GM10266 (cell line): ENCODE measurements around the gene NSL1.

Experiments used
- DNase-seq: peaks from one replicate; pipeline ENCODE4 v3.0.0; 2012; ENCODE audit errors: extremely low spot score
- TF ChIP-seq, protein P1 (sequence below): IDR thresholded peaks from 2 replicates; pipeline ENCODE4 v1.5.1; 2012; ENCODE audit warnings: mild to moderate bottlenecking, low read depth; ENCODE audit not compliant: control insufficient read depth, insufficient read depth; ENCODE audit errors: missing control alignments

Gene NSL1

DNA sequence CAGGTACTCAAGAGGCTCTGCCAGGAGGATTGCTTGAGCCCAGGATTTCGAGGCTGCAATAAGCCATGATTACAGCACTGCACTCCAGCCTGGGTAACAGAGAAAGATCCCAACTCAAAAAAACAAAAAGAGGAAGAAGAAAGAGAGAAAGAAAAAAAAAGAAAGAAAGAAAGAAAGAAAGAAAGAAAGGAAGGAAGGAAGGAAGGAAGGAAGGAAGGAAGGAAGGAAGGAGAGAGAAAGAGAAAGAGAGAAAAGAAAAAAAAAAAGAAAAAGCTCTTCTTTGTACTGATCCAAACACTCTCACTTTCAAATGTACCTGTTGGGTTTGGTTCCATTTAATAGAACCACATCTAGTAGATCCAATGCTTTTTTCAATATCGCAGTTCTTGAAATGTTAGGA is 103.8 kb downstream of the NSL1 start:
- DNase-seq: no peak
- TF ChIP-seq, protein P1, sequence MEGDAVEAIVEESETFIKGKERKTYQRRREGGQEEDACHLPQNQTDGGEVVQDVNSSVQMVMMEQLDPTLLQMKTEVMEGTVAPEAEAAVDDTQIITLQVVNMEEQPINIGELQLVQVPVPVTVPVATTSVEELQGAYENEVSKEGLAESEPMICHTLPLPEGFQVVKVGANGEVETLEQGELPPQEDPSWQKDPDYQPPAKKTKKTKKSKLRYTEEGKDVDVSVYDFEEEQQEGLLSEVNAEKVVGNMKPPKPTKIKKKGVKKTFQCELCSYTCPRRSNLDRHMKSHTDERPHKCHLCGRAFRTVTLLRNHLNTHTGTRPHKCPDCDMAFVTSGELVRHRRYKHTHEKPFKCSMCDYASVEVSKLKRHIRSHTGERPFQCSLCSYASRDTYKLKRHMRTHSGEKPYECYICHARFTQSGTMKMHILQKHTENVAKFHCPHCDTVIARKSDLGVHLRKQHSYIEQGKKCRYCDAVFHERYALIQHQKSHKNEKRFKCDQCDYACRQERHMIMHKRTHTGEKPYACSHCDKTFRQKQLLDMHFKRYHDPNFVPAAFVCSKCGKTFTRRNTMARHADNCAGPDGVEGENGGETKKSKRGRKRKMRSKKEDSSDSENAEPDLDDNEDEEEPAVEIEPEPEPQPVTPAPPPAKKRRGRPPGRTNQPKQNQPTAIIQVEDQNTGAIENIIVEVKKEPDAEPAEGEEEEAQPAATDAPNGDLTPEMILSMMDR: no peak

DNA sequence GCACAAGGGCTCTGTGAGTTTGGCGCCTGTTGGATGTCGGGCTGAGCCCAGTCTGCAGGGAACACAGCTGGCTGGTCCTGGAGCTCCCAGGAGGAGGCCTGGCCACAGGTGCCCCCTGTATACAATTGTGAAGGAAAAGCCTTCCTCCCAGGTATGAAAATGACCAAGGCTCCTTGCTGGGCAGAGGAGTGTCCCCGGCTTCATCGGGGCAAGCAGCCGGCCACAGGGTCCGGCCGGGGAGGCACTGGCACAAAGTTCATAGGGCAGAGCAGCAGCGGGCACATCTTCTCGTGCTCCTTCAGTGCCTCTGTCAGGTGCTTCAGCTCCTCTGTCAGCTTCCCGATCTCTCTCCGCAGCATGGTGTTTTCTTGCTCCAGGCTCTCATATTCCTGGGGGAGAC is 105.0 kb downstream of the NSL1 start:
- no peak for DNase-seq
- TF ChIP-seq, protein P1: no peak

DNA sequence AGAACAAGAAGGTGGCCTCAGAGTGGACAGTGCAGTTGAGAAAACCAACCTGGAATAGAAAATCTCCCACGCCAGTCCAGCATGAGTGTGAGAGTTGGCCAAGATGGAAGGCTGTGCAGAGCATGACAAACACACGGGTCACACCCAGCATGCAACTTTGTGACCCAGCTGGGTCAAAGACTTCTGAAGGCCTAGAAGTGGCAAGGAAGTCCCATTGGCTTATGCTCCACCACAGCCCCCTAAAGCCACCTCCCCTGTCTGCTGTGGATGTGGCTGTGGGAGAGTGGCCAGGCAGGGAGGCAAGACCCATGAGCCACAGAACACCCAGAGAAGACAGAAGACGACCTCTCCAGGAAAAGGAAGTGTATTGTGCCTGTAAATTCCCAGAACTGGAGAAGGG is 105.5 kb downstream of the NSL1 start:
- TF ChIP-seq, protein P1: no peak
- no peak for DNase-seq

DNA sequence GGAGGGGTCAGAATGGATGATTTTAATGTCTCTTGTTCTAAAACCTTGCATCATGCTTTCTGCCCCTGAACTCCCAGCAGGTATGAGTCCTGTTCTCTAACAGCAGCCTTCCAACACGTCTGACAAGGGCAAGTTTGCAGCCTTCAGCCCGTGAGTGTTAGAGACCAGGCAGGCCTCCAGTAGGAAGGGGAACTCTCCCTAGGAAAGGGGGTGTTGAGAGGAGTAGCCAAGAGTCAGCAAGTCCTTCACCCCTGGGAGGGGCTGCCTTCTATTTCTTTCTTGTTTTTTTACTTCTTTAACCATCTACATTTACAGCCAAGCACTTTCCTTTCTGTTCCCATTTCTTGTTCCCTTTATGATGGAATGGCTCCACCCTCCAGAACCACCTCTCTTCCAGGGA is 106.1 kb downstream of the NSL1 start:
- no peak for DNase-seq
- TF ChIP-seq, protein P1: no peak

DNA sequence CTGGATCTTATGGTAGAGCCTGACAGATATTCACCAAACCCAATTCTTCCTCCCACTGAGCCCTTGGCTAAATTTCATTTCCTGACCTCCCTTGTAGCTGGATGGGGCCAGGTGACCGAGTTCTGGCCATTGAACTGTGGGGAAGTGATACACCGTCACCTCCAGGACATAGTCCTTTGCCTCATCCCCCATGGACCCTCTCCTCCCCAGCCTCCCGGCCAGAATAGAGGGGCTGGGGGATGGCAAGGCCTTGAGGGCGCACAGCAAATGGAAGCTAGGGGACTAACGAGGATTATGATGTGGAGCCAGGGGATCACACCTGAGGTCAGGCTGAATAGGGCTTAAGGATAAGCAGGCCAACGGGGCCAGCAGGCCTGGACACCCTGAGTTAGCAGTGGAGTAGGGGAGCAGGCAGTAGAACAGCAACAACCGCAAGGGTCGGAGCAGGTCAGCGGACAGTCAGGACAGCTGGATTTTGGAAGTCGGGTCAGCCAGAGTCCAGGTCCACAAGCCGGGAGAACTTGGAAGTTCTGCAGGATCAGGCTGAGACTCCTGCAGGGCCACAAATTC is 107.0 kb downstream of the NSL1 start:
- DNase-seq: no peak
- TF ChIP-seq, protein P1: no peak

DNA sequence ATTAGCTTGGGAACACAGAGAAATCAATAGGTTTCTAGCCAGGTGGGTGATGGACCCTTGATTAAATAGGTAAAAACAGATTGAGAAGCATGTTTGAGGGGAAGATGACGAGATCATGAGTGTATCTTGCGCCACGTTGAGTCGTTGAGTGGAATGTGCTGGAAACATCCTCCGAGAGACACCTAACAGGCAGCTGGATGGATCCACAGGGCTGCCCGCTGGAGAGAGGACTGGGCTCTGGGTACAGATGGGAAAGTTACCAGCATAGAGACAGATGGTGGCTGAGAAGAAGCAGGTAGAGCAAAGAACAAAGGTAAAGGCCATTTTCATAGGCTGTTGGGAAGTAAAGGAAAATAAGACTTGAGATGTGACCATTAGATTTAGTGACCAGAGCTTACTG is 107.5 kb downstream of the NSL1 start:
- DNase-seq: no peak
- TF ChIP-seq, protein P1: no peak

DNA sequence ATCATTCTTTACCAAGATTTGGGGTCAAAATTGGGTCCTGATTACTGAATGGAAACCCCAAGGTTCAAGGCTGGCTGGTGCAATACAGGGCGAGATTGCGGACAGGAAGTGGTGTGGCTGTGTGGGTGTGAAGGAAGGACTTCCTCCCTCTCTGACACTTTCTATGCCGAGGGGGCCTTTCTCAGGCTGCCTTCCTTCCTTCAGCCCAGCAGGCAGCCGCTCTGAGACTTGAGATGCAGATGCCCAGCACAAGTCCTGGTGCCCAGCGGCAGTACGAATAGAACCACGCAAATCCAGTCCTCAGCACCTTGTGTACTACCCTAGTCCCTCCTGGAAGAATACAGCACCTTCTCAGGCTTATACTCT is 108.2 kb downstream of the NSL1 start:
- TF ChIP-seq, protein P1: no peak
- peak; percentile 71 for DNase-seq
